Measurements from ENCODE around the gene ATG2B. TPM values are rescaled to one million over a fixed set of nuclear protein-coding genes. Genes with fewer than 3 reads are reported as not detected.

ATG2B gene
- total RNA-seq, 1 donor from 2014 or later = 15.8 TPM

- no peak for DNase-seq (ENCODE audit: low spot score in 2 of 2)
- H3K4me3 ChIP-seq = no peak overlapping the region
- no peak for TF ChIP-seq CTCF (IDR thresholded peaks at IDR 0.05)
- no peaks in the 10 kb centered on the region for H3K4me1 ChIP-seq
- no peaks in the 10 kb centered on the region for H3K27me3 ChIP-seq
- intact Hi-C loops (cut with DNase I) = no loop called here
- no peaks in the 10 kb centered on the region for H3K9me3 ChIP-seq
- H3K36me3 ChIP-seq = peaks cover 51 to 88% of the 10 kb centered on the region in 2 donors
- no peak overlapping the region for H3K27ac ChIP-seq
Observed at GRCh38 chr14:96309133-96309895, 53.8 kb downstream of the ATG2B start.

- Histone ChIP-seq H3K4me1 (no peaks in the 10 kb centered on the region), H3K27me3 (no peaks in the 10 kb centered on the region), H3K9me3 (no peaks in the 10 kb centered on the region), H3K36me3 (peaks cover 46 to 85% of the 10 kb centered on the region in 2 donors), H3K27ac (no peak overlapping the region), H3K4me3 (no peak overlapping the region)
- TF ChIP-seq CTCF (IDR thresholded peaks at IDR 0.05) = no peak
- no peak for DNase-seq (ENCODE audit: low spot score in 2 of 2)
- intact Hi-C loops (cut with DNase I) = no loop called here
Observed at GRCh38 chr14:96307434-96307833, 55.7 kb downstream of the ATG2B start.

- no peak for DNase-seq (ENCODE audit: low spot score in 2 of 2)
- TF ChIP-seq CTCF (IDR thresholded peaks at IDR 0.05) = no peak
- no peak overlapping the region for H3K4me3 ChIP-seq
- H3K9me3 ChIP-seq = no peaks in the 10 kb centered on the region
- H3K36me3 ChIP-seq = peaks cover 40 to 86% of the 10 kb centered on the region in 2 donors
- no peaks in the 10 kb centered on the region for H3K4me1 ChIP-seq
- H3K27ac ChIP-seq = no peak overlapping the region
- no peaks in the 10 kb centered on the region for H3K27me3 ChIP-seq
- intact Hi-C loops (cut with DNase I) = no loop called here
Observed at GRCh38 chr14:96304956-96305355, 58.2 kb downstream of the ATG2B start.

GRCh38 chr14:96303981-96304380, 59.2 kb downstream of the ATG2B start:
- H3K4me3 ChIP-seq = no peak overlapping the region
- no peaks in the 10 kb centered on the region for H3K9me3 ChIP-seq
- intact Hi-C loops (cut with DNase I) = no loop called here
- peaks cover 44 to 87% of the 10 kb centered on the region in 2 donors for H3K36me3 ChIP-seq
- TF ChIP-seq CTCF (IDR thresholded peaks at IDR 0.05) = no peak
- H3K27ac ChIP-seq = no peak overlapping the region
- no peaks in the 10 kb centered on the region for H3K27me3 ChIP-seq
- no peaks in the 10 kb centered on the region for H3K4me1 ChIP-seq
- DNase-seq (ENCODE audit: low spot score in 2 of 2) = no peak

GRCh38 chr14:96299441-96299840, 63.7 kb downstream of the ATG2B start:
- Histone ChIP-seq H3K4me1 (no peaks in the 10 kb centered on the region), H3K9me3 (no peaks in the 10 kb centered on the region), H3K27ac (no peak overlapping the region), H3K36me3 (peaks cover 21 to 65% of the 10 kb centered on the region in 2 donors), H3K4me3 (no peak overlapping the region), H3K27me3 (no peaks in the 10 kb centered on the region)
- TF ChIP-seq CTCF (IDR thresholded peaks at IDR 0.05) = no peak
- intact Hi-C loops (cut with DNase I) = no loop called here
- no peak for DNase-seq (ENCODE audit: low spot score in 2 of 2)

Data from ascending aorta (tissue), 2 donors.